ENCODE data around the gene GATAD2B. TPM values are rescaled to one million over a fixed set of nuclear protein-coding genes. Genes with fewer than 3 reads are reported as not detected.

Gene GATAD2B
- polyA plus RNA-seq, 3 donors from 2014 or later: 1.3 to 5.5 (median 2.1) TPM

GRCh38 chr1:153933955-153934354, 11.2 kb upstream of the GATAD2B start:
- no peak for DNase-seq
- H3K36me3 Mint-ChIP-seq: peaks cover 0 to 42% (median 8%) of the 10 kb centered on the region in 3 donors
- H3K4me3 Mint-ChIP-seq: no peak overlapping the region
- peaks cover 0 to 3% (median 2%) of the 10 kb centered on the region in 3 donors for H3K27me3 Mint-ChIP-seq (ENCODE audit: low read depth in 3 of 3)
- no peaks in the 10 kb centered on the region for H3K9me3 Mint-ChIP-seq
- peak overlapping the region in 2 of 6 donors; percentile 40 to 62 for H3K27ac Mint-ChIP-seq
- peaks cover 11 to 15% of the 10 kb centered on the region in 2 donors for H3K4me1 Mint-ChIP-seq

DNA sequence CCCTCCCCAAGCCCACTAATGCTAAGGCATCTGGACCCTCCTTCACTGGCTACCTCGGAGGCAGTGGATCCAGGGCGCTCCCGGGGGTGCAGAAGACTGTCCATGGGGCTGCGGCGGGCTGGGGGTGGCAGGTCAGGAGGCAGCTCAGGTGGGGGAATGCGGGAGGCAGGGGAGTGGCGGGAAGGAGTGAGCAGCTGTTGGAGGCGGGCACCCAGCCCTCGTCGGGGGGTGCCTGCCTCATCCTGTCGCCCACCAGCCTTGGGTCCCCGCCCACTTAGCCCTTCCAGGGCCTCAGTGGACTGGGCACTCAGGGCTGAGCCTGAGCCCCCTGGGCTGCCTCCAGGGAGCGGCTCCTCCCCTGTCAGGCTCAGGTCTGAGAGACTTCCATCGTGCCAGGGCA, 10.7 kb upstream of the GATAD2B start:
- Mint-ChIP-seq H3K27ac (peak overlapping the region in 1 of 6 donors; percentile 40), H3K9me3 (no peaks in the 10 kb centered on the region), H3K4me1 (peaks cover 13 to 16% of the 10 kb centered on the region in 2 donors), H3K4me3 (no peak overlapping the region), H3K27me3 (ENCODE audit: low read depth in 3 of 3) (peaks cover 0 to 3% (median 2%) of the 10 kb centered on the region in 3 donors), H3K36me3 (peaks cover 0 to 39% (median 8%) of the 10 kb centered on the region in 3 donors)
- no peak for DNase-seq

DNA sequence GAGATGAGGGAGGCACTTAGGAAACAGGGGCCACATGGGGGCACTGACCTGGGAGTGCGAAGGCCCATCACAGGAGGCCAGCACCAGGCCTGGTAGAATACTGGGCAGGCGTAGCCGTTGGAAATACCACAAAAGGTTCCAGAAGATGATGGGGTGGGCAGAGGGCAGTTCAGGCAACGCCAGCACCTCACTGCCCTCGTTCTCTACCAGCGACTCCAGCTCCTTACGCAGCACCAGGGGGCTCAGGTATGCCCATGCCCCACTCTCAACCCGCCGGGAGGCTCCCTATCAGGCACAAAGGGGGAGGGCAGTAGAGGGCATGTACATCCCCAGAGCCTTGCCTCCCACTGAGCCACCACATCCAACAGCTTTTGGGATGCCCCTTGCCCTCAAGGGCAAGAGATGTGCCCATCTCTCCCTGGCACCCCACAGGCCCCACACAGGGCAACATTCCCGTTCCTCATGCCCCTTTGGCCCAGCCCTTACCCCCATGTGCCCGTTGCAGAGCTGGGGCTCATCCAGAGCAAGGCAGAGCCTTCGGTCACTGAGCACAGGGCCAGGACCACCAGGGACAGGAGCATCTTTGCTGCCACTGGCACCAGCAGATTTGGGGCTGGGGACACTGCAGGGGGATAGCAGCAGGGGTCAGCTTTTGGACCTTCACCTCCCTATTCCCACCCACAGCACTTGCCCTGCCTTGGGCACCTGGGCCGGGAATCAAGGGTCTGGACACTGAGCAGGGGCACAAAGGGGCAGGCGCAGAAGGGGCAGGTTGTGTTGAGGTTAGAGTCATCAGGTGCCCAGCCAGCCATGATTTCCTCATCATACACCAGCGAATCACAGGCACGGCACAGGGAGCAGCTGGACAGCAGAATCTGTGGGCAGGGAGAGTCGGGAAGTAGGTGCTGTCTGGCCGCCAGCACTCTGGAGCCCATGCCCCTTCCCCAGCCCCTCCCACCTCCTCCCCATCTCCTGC, 9.7 kb upstream of the GATAD2B start:
- H3K4me3 Mint-ChIP-seq: no peak overlapping the region
- peak overlapping the region in 1 of 6 donors; percentile 48 for H3K27ac Mint-ChIP-seq
- H3K27me3 Mint-ChIP-seq (ENCODE audit: low read depth in 3 of 3): peaks cover 0 to 3% (median 2%) of the 10 kb centered on the region in 3 donors
- H3K36me3 Mint-ChIP-seq: peaks cover 0 to 35% (median 8%) of the 10 kb centered on the region in 3 donors
- H3K9me3 Mint-ChIP-seq: no peaks in the 10 kb centered on the region
- DNase-seq: no peak
- H3K4me1 Mint-ChIP-seq: peaks cover 15 to 18% of the 10 kb centered on the region in 2 donors

DNA sequence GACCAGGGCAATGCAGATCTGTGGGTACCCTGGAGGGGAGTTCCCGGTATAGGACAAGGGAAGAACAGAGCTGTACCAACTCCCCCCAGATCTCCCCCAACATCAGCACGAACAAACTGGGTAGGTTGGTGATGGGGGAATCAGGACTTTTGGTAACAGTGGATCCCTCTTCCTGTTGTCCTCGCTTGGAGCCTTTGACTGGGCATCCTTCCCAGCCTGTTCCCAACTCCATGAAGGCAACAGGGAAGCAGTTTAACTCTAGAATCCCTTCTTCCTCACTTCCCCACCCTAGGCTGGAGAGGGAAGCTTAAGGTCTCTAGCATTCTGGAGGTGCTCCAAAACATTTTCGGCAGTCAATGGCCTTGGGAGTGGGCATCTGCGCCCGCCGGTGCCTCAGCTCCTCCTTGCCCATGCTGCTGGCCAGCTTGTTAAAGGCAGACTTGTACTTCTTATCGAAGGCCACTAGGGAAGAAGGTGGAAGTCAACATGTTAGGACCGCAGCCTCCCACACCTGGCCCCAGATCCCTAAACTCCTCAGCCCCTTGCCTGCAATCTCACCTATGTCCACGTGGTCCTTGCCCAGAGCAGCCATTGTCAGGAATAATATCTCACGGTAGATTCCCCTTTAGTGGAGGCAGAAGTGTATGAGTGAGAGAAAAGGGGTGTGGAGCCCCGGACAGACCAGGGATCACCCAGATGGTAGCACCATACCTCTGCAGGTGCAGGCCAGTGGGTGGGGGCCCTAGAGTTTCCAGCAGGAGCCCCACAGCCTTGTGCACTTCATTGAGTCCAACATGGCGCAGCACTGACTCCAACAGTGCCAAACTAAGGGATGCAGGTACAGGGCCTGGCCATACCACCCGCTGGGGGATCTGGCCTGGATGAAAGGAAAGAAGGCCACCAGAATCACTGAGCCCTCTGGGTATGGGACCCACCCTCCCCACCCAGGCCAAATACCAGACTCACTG, 7.5 kb upstream of the GATAD2B start:
- Mint-ChIP-seq H3K4me3 (no peak overlapping the region), H3K36me3 (peaks cover 0 to 17% (median 4%) of the 10 kb centered on the region in 3 donors), H3K9me3 (no peaks in the 10 kb centered on the region), H3K27me3 (ENCODE audit: low read depth in 3 of 3) (peaks cover 0 to 3% (median 0%) of the 10 kb centered on the region in 3 donors), H3K27ac (peak overlapping the region in 2 of 6 donors; percentile 16 to 83), H3K4me1 (peaks cover 12 to 14% of the 10 kb centered on the region in 2 donors)
- DNase-seq: no peak

GRCh38 chr1:153929426-153929825, 6.7 kb upstream of the GATAD2B start:
- no peak for DNase-seq
- Mint-ChIP-seq H3K27me3 (ENCODE audit: low read depth in 3 of 3) (peaks cover 0 to 3% (median 1%) of the 10 kb centered on the region in 3 donors), H3K4me3 (no peak overlapping the region), H3K36me3 (peaks cover 0 to 9% (median 2%) of the 10 kb centered on the region in 3 donors), H3K4me1 (peaks cover 12 to 14% of the 10 kb centered on the region in 2 donors), H3K9me3 (no peaks in the 10 kb centered on the region), H3K27ac (peak overlapping the region in 4 of 6 donors; percentile 42 to 78 (median 48))

GRCh38 chr1:153928791-153929341, 6.1 kb upstream of the GATAD2B start:
- H3K27ac Mint-ChIP-seq: peak overlapping the region; percentile 10 to 71 (median 44)
- H3K4me1 Mint-ChIP-seq: peaks cover 14 to 16% of the 10 kb centered on the region in 2 donors
- no peak overlapping the region for H3K4me3 Mint-ChIP-seq
- H3K9me3 Mint-ChIP-seq: no peaks in the 10 kb centered on the region
- peaks cover 0 to 7% (median 0%) of the 10 kb centered on the region in 3 donors for H3K36me3 Mint-ChIP-seq
- DNase-seq: no peak
- H3K27me3 Mint-ChIP-seq (ENCODE audit: low read depth in 3 of 3): peaks cover under 1 to 5% (median 3%) of the 10 kb centered on the region in 3 donors

GRCh38 chr1:153928245-153928644, 5.5 kb upstream of the GATAD2B start:
- no peak overlapping the region for H3K4me3 Mint-ChIP-seq
- H3K4me1 Mint-ChIP-seq: peaks cover 21 to 22% of the 10 kb centered on the region in 2 donors
- H3K36me3 Mint-ChIP-seq: peaks cover 0 to 7% (median 0%) of the 10 kb centered on the region in 3 donors
- no peak for DNase-seq
- peak overlapping the region in 5 of 6 donors; percentile 8 to 71 (median 39) for H3K27ac Mint-ChIP-seq
- no peaks in the 10 kb centered on the region for H3K9me3 Mint-ChIP-seq
- H3K27me3 Mint-ChIP-seq (ENCODE audit: low read depth in 3 of 3): peaks cover 7% of the 10 kb centered on the region in 3 donors

GRCh38 chr1:153926405-153926804, 3.6 kb upstream of the GATAD2B start:
- Mint-ChIP-seq H3K27ac (no peak overlapping the region), H3K4me3 (no peak overlapping the region), H3K36me3 (peaks cover 0 to 4% (median 0%) of the 10 kb centered on the region in 3 donors), H3K4me1 (peaks cover 30 to 32% of the 10 kb centered on the region in 2 donors), H3K9me3 (no peaks in the 10 kb centered on the region), H3K27me3 (ENCODE audit: low read depth in 3 of 3) (peaks cover 20 to 23% (median 21%) of the 10 kb centered on the region in 3 donors)
- DNase-seq: no peak

DNA sequence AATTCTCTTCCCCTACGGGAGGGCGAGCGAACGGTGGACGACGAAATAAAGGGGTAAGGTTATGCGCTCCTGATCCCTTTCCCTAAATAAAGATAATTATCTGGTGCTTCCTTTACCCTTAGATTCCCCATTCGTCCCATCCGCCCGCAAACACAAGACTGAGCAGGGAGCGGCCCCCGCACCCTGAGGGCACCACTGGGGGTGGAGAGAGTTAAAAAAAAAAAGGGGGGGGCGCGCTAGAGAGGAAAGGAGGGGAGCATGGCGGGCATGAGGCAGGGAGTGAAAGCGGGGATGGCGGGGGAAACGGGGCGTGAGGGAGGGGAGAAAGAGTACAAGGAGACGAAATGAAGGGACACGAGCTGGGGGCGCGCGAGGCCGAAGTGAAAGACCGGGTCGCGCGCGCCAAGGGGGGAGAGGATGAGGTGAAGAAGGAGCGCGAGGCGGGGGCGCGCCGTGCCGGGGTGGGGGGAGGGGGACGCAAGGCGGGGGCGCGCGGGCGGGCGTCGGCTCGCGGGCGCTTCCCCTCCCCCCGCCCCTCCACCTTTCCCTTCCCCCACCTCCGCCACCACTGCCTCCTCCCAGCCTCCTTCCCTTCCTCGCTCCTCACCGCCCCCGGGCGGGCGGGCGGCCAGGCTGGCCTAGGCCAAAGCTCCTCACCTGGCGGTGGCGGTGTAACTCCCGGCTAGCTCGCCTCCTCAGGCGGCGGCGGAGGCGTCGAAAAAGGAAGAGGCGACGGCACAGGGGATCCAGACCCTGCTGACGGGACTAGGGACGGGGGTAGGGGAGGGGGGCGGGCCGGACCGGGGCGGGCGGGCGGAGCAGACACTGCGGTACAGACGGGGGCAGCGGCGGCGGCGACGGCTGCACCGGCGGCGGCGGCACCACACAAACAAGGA, 448 bp downstream of the GATAD2B start:
- peak in 1 of 3 donors; percentile 16 for DNase-seq
- peaks cover 59% of the 10 kb centered on the region in 2 donors for H3K4me1 Mint-ChIP-seq
- H3K27me3 Mint-ChIP-seq (ENCODE audit: low read depth in 3 of 3): peaks cover 19 to 23% (median 20%) of the 10 kb centered on the region in 3 donors
- peak overlapping the region; percentile 93 to 96 (median 94) for H3K4me3 Mint-ChIP-seq
- H3K36me3 Mint-ChIP-seq: peaks cover 0 to 4% (median 0%) of the 10 kb centered on the region in 3 donors
- H3K9me3 Mint-ChIP-seq: no peaks in the 10 kb centered on the region
- peak overlapping the region; percentile 97 to 99 (median 98) for H3K27ac Mint-ChIP-seq

- H3K36me3 Mint-ChIP-seq: peaks cover 0 to 4% (median 0%) of the 10 kb centered on the region in 3 donors
- DNase-seq: peak in 1 of 3 donors; percentile 14
- H3K27ac Mint-ChIP-seq: peak overlapping the region; percentile 83 to 98 (median 92)
- no peaks in the 10 kb centered on the region for H3K9me3 Mint-ChIP-seq
- H3K4me3 Mint-ChIP-seq: peak overlapping the region; percentile 81 to 94 (median 94)
- peaks cover 19 to 23% (median 20%) of the 10 kb centered on the region in 3 donors for H3K27me3 Mint-ChIP-seq (ENCODE audit: low read depth in 3 of 3)
- peaks cover 59 to 61% of the 10 kb centered on the region in 2 donors for H3K4me1 Mint-ChIP-seq
Observed at GRCh38 chr1:153921803-153922075, 1.0 kb downstream of the GATAD2B start.

DNA sequence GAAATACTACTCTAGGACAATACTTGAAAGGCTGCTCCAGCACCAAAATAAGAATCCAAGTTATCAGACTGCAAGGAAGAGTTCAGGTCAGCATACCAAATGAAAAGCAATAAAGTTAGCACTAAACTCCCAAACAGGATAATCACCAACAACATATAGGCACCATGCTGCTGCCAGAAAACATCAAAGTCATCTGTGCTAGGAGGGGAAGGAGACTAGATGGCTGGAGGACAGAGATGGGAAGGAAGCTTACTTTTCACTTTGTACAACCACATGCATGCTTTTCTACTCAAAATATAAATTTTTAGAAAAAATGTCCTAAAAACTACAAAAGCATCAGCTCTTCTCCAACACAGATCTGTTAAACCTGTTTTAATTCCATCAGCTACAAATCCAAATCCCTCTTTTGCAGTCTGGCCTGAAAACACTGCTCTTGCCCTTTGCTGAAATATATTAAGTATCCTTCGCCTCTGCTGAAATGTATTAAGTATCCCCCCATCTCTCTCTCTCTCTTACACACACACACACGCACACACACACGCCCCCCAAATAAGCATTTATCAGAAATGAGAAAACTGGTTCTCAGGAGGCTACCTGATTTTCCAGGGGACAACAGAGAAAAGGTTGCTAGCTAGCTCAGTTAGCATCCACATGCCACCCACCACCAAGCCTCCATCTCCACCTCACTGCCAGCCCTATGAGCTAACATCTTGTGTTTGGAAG, 1.5 kb downstream of the GATAD2B start:
- Mint-ChIP-seq H3K27ac (peak overlapping the region; percentile 83 to 98 (median 92)), H3K36me3 (peaks cover 0 to 5% (median 2%) of the 10 kb centered on the region in 3 donors), H3K4me3 (peak overlapping the region; percentile 81 to 94 (median 94)), H3K9me3 (no peaks in the 10 kb centered on the region), H3K27me3 (ENCODE audit: low read depth in 3 of 3) (peaks cover 19 to 23% (median 20%) of the 10 kb centered on the region in 3 donors), H3K4me1 (peaks cover 62 to 63% of the 10 kb centered on the region in 2 donors)
- DNase-seq: no peak

Data from immature natural killer cell (primary cell).